HEK293T (cell line): Measurements from ENCODE around the gene MTX1.
"Not testable (repeated sequence)": the region's sequence is repeated elsewhere in the genome, so short reads cannot be mapped to it uniquely, and the experiment has no call there.

Experiments used
- BHLHE40 ChIP-seq: fragments of 450-650 bp; IDR thresholded peaks from 2 replicates; pipeline ENCODE4 v1.6.1; 2016; ENCODE audit warnings: mild to moderate bottlenecking, moderate library complexity, borderline replicate concordance
- CTBP1 ChIP-seq: fragments of 450-650 bp; IDR thresholded peaks from 2 replicates; pipeline ENCODE4 v1.6.1; 2016; ENCODE audit warnings: borderline replicate concordance
- ELF4 ChIP-seq: fragments of 450-650 bp; IDR thresholded peaks from 2 replicates; pipeline ENCODE4 v1.6.1; 2017; ENCODE audit warnings: antibody characterized with exemption
- FOXA1 ChIP-seq: fragments of 450-650 bp; IDR thresholded peaks from 2 replicates; pipeline ENCODE4 v1.6.1; 2016; ENCODE audit warnings: mild to moderate bottlenecking
- FOXK2 ChIP-seq: fragments of 450-650 bp; IDR thresholded peaks from 2 replicates; pipeline ENCODE4 v1.6.1; 2016; ENCODE audit warnings: mild to moderate bottlenecking
- FOXM1 ChIP-seq: fragments of 450-650 bp; IDR thresholded peaks from 2 replicates; pipeline ENCODE4 v1.6.1; 2017; ENCODE audit warnings: mild to moderate bottlenecking, borderline replicate concordance
- HDGF ChIP-seq: fragments of 450-650 bp; IDR thresholded peaks from 2 replicates; pipeline ENCODE4 v1.6.1; 2017; ENCODE audit warnings: antibody characterized with exemption, borderline replicate concordance
- SP1 ChIP-seq: fragments of 450-650 bp; IDR thresholded peaks from 2 replicates; pipeline ENCODE4 v1.6.1; 2017
- SUZ12 ChIP-seq: fragments of 450-650 bp; IDR thresholded peaks from 2 replicates; pipeline ENCODE4 v1.6.1; 2016; ENCODE audit warnings: mild to moderate bottlenecking
- TARDBP ChIP-seq: fragments of 450-650 bp; IDR thresholded peaks from 2 replicates; pipeline ENCODE4 v1.6.1; 2016
- ZNF384 ChIP-seq: fragments of 450-650 bp; IDR thresholded peaks from 2 replicates; pipeline ENCODE4 v1.6.1; 2016
- TF ChIP-seq, protein P1 (sequence below): fragments of 450-650 bp; IDR thresholded peaks from 2 replicates; pipeline ENCODE4 v1.6.1; 2016

DNA sequence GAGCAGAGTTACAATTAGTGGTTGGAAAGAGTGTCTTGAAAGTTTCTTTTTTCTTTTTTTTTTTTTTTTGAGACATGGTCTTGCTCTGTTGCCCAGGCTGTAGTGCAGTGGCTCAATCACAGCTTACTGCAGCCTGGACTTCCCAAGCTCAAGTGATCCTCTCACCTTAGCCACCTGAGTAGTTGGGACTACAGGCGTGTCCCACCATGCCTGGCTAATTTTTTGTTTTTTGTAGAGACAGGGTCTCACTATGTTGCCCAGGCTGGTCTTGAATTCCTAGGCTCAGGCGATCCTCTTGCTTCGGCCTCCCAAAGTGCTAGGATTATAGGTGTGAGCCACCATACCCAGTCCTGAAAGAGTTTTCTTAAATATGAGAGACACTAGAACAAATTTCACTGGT is 38.3 kb downstream of the MTX1 start:
- TF ChIP-seq CTBP1, BHLHE40, FOXM1, SP1, FOXK2, ELF4, HDGF, FOXA1, SUZ12, TARDBP, ZNF384: not testable (repeated sequence)
- TF ChIP-seq, protein P1, sequence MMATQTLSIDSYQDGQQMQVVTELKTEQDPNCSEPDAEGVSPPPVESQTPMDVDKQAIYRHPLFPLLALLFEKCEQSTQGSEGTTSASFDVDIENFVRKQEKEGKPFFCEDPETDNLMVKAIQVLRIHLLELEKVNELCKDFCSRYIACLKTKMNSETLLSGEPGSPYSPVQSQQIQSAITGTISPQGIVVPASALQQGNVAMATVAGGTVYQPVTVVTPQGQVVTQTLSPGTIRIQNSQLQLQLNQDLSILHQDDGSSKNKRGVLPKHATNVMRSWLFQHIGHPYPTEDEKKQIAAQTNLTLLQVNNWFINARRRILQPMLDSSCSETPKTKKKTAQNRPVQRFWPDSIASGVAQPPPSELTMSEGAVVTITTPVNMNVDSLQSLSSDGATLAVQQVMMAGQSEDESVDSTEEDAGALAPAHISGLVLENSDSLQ = not testable (repeated sequence)
